EH (cell line): Measurements from ENCODE around the gene ARIH2.

ENCODE experiments used
- DNase-seq: peaks from one replicate; pipeline ENCODE4 v3.0.0-alpha.2; 2015; ENCODE audit warnings: low read depth

ARIH2 gene

GRCh38 chr3:48974076-48974864 is 55.6 kb downstream of the ARIH2 start:
- DNase-seq = no peak

DNA sequence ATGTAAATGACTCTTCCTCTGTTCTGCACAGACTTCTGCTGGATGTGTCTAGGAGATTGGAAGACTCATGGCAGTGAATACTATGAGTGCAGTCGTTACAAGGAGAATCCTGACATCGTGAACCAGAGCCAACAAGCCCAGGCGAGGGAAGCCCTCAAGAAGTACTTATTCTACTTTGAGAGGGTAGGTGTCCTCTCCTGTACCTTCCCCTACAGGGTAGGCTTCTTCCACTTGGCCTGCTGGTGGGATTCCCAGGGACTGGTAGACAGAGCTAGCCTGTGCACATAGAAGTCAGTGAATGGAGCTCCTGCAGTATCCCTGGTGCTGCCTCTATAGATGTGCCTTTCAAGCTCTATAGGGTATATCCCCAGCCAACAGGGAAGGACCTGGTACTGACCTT is 60.8 kb downstream of the ARIH2 start:
- no peak for DNase-seq

DNA sequence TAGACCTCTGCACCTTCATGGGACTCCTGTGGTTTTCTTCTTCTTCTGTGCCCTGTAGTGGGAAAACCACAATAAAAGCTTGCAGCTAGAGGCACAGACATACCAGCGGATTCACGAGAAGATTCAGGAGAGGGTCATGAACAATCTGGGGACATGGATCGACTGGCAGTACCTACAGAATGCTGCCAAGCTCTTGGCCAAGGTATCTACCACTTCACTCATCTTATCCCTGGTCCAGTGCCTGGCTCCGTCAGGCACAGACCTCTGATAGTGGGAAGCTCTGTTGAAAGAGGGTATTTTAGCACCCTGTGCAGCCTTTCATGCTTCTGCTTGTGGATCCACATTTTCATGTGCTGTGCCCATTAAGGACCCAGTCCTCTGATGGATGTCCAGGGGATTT is 61.7 kb downstream of the ARIH2 start:
- no peak for DNase-seq

DNA sequence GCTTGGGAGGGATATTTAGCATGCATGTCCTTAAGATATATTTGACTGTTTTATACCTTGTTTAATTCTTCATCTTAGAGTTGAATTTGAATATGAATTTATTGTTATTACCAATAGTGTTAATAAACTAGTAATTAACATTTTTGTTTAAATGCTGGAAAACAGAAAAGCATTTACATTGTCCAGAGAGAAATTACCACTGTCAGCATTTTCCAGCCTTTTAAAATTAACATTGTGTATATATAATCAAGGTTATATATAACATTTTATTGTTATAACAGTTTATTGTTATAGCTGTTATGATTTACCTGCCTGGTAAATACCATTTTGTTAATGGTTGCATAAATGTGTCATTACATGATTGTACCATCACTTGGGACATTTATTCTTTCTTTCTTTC is 63.4 kb downstream of the ARIH2 start:
- no peak for DNase-seq

GRCh38 chr3:48982686-48983085 is 64.0 kb downstream of the ARIH2 start:
- no peak for DNase-seq

DNA sequence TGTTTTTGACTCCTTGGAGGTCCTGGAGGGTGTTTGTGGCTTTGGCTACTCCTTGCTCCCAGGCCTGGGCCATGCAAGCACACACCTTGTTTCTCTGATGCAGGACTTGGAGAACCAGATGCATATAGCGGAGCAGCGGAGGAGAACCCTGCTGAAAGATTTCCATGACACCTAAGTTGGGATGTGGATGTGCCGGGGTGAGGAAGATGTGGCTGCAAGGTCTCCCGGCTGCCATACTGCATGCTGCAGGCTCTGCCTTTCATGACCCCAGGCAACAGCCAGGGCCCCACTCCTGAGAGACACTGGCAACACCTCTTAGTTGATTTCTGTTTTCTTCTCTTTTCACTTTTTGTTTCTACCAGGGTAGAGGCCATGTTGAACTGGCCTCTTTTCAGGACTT is 64.5 kb downstream of the ARIH2 start:
- DNase-seq = no peak

DNA sequence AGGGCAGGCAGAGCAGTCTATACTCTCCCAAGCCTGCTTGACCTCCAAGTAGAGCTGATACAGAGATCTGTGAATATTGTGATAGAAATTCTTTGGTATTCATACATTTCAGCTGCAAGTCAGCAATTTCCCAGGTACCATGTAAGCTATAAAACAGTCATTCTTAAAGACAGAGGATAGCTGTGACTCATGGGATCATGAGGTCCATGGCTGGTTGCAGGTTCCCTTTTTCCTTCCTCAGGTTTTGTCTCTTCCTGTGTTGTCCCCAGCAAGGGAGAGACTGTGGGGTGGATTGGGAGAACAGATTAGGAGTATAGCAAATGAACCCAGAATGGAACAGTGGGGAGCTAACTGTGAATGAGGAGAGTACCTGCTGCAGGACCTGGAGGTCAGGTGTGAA is 66.0 kb downstream of the ARIH2 start:
- no peak for DNase-seq

DNA sequence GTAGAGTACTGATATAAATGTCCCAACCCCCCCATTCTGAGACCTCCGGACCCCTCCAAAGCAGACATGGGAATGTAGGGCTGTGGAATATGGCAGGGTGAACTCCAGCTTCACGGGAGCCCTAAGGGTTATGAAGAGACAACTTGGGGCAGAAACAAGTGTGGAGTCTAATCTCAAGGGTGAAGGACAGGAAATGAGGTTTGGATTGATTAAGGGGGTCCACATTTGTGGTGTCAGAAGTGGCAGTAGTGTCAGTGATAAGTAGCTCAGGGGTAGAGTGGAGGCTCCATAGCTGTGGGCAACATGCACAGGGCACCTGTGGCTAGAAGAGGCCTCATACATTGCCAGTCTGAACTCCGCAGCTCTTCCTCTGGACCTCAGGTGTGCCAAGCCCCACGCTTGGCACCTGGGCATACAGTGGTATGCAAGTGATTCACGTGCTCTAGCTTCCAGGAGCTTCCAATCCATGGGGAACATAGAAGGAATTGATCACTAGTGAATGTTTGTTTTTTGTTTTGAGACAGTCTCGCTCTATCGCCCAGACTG is 67.3 kb downstream of the ARIH2 start:
- no peak for DNase-seq

DNA sequence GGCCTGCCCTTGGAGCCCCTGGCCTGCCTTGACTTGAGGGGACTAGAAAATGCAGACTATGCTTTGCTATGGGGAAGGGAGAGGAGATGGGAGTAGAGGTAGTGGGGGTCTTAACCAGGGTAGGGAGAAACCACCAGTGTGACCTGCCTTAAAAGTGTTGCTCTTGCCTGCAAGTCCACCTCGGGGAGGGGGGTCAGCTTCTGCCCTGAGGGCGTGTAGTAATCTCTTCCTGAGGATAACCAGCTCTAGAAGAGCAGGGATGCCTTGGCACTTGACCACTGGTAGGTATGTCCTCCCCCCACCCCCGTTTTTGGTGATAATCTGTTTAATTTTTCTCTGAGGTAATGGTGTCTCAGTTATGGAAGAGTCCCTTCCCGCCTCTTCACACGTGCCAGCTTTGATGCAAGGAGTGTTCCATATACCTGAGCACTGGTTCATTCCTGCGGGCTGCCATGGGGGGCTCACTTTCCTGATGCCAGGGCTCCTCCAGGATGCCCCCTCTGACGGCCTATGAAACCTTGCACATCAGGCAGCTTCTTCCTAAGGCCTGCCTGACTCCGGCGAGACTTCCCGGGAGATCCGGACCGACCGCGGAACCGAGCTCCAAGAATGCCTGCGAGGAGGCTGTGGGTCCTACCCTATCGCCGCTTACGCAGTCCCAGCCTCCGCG is 70.6 kb downstream of the ARIH2 start:
- peak; percentile 40 for DNase-seq

GRCh38 chr3:48989796-48990635 is 71.4 kb downstream of the ARIH2 start, which contains the start of gene P4HTM:
Gene P4HTM, plus strand, starts transcription at chr3:48990241. Its CDS starts 16 bp downstream, at chr3:48990257.
- DNase-seq = peak; percentile 96

GRCh38 chr3:48990636-48991469 is 72.2 kb downstream of the ARIH2 start:
- peak; percentile 40 for DNase-seq

- no peak for DNase-seq
Observed at GRCh38 chr3:48991851-48992545, 73.4 kb downstream of the ARIH2 start.

DNA sequence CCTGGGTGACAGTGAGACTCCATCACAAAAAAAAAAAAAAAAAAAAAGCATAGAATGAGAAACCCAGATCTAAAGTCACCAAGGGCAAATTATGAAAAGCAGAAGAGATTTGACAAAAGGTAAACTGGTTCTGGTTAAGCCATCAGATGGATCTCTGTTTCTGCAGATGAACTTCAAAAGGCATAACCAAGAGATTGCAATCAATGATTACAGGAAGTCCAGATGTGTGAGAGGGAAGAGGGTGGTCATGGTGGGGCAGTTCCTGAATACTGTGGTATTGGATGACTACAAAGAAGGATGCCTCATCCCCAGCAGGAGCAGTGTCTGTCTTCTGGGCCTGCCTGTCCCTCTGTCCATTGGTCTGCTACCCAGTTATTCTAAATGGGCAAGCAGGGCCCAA is 75.2 kb downstream of the ARIH2 start:
- DNase-seq = no peak

GRCh38 chr3:48996640-48997039 is 78.0 kb downstream of the ARIH2 start:
- no peak for DNase-seq

GRCh38 chr3:48997102-48997635 is 78.5 kb downstream of the ARIH2 start:
- no peak for DNase-seq

- no peak for DNase-seq
Observed at GRCh38 chr3:48997714-48998637, 79.3 kb downstream of the ARIH2 start.

DNA sequence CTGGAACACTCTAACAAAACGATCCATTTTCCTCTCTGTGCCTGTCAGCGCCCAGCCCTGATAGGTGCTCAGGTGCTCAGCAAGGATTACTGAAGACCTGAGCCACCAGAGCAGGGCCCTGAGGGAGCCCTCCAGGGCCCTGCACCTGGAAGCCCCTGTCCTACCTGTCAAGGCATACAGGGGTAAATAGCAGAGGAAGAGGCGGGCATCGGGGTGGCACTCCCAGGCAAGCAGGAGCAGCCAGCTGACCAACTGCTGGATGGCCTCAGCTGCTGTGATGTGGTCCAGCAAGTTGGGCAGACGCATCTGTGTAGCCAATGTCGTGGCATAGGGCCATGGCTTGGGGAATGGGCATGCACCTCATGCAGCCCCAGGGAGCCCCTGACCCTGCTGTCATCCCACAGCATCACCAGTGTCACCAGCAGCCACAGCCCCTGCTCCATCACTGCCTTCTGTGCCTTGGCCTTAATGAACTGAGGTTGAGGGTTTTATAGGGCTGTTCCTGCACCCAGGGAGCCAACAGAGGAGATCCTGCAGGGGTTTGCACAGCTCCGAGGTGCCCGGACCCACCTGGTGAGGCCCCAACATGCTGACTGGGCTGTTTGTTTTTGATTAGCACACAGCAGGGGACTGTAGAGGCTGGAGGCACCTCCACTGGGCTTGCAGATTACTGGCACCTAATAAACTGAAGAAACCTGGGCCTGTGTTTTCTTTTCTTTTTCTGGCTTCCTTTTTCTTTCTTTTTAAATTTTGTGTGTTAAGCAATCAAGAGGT is 80.6 kb downstream of the ARIH2 start:
- no peak for DNase-seq

DNA sequence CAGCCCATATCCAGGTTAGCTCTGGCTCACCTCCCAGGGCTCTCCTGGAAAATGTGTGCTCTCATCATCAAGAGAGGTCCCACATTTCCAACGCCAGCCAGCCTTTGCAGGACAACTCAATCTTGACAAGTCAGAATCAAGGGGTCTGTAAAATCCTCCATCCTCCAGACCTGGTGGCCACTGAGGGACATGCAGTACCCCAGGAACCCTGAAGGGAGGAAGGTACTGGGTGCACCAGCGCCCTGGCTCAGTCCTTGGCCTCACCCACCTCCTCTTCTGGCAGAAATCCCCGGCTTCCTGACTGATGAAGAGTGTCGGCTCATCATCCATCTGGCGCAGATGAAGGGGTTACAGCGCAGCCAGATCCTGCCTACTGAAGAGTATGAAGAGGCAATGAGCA is 82.5 kb downstream of the ARIH2 start:
- no peak for DNase-seq
